ENCODE measurements around the gene LAIR1.
"Not testable (repeated sequence)": the region's sequence is repeated elsewhere in the genome, so short reads cannot be mapped to it uniquely, and the experiment has no call there.

Gene LAIR1

DNA sequence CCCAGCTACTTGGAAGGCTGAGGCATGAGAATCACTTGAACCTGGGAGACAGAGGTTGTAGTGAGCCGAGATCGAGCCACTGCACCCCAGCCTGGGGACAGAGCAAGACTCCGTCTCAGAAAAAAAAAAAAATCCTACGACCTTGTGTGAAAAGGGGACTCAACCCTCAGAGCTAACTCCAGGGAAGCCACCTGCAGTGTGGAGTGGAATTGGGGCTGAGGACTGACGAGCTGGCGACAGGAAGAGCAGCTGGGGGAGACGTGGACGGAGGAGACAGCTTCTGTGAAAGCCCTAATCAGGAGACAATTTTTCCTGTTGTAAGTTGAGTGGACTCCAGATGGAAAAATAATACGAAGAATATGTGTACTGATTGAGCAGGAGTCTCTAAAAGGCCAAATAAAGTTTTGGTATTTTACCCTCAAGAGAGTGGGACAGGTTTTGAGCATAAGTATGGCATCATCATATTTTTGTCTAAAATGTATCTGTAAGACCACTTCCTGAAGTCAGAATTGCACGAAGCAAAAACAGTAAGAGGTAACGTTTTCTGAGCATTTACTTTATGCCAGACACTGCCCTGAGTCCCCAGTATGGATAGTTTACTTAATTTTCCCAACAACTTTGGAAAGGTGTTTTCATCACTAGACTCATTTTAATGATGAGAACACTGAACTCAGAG lies 12.0 kb upstream of the LAIR1 start:
- DNase-seq (ENCODE audit: low read depth) = no peak

DNA sequence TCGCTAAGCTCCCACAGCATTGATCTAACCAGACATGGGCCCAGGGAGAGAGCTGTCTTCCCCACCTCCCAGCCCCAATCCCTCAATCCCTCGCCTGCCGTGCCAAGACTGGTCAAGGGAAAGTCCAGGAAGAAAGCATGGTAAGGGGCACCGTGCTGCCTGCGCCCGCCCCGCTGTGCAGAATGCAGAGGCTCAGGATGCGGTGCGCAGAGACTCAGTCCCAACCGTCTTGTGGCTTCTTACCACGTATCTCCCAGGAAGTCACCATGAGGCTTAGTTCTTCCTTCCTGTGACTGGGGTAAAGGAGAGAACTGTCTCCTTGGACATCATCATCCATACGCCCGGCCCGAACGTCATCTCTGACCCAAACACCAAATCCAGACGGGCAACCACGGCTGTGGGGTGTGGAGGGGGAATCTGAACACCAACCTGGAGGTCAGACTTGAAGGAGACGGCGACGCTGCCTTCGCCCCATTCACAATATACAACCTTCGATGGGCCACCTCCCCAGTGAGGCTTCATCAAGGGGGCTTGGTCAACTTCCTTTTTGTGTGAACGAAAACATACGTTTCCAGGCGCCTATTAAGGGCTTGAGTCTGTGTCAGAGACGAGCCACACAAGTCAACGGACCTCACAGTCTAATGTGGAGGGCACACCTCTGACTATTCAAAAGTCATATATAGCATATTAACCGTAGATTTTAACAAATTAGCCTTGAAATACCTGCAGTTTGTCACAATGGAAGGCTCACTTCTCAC lies 10.6 kb upstream of the LAIR1 start:
- DNase-seq (ENCODE audit: low read depth) = not testable (repeated sequence)

DNA sequence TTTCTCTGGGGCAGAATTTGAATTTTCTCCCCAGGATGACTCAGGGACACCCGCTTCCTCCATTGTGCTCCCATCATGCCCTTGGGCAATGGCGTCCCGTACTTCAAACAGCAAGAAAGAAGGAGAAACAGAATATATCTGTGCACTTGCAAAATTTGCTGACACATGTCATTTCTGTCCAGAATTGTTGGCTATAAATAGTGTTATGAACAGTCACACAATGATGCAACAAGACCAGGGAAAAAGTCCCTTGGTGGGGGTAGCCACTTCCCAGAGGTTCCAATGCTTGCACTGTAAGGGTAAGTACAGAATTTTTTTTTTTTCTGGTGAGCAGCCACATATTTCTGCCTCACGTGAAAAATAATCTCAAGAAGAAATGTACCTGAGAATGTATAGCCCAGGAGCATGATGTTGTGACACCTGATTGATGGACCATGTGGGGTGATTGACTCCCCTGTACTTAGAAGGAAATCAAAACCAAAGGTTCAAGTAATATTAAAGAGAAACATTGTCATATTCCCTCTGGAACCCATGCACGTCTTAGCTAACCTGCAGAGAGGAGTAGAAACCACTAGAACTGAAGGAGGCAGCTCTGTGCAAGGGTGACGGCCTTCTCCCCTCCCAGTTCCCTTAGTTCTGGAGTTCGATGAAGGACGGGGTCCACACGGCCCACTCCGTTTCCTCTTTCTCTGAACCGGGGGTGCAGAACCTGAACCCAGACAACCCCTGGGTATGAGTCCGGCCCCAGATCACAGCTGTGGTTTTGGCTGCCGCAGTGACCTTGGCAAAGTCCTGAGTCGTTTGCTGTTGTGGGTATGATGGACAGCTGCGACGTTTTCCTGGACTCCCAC lies 9.3 kb upstream of the LAIR1 start:
- DNase-seq (ENCODE audit: low read depth) = no peak

DNA sequence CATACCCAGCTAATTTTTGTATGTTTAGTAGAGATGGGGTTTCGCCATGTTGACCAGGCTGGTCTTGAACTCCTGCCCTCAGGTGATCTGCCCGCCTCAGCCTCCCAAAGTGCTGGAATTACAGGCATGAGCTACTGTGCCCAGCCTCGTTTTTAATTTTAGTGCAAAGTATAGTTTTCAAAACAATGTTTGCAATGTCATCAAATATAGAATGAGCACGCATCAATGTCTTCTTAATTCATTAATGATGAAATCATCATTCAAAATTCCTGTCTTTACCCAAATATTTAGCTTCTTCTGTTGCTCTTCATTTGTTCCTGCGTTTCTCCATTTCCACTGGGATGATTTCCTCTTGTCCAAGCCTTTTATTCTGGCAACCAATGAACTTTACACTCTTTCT lies 6.7 kb upstream of the LAIR1 start:
- DNase-seq (ENCODE audit: low read depth) = not testable (repeated sequence)

DNA sequence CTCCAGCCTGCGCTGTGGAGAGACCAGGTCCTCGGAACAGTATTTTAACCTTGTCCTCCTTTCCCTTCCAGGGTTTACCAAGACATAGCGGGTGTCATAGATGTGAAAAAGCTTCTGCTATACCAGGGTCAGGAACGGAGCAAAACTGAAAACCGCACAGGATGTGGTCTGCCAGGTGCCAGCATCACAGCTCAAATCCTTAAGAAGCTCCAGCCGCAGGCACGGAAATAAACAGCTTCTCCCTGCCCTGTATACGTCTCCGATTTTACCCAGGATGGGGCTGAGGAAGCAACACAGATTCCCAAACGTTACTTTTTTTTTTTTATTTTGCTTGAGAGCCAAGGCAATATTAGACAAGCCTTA lies 5.7 kb upstream of the LAIR1 start:
- not testable (repeated sequence) for DNase-seq (ENCODE audit: low read depth)

GRCh38 chr19:54369688-54370433 lies 5.1 kb upstream of the LAIR1 start:
- DNase-seq (ENCODE audit: low read depth) = not testable (repeated sequence)

- no peak for DNase-seq (ENCODE audit: low read depth)
Observed at GRCh38 chr19:54369082-54369687, 4.5 kb upstream of the LAIR1 start.

DNA sequence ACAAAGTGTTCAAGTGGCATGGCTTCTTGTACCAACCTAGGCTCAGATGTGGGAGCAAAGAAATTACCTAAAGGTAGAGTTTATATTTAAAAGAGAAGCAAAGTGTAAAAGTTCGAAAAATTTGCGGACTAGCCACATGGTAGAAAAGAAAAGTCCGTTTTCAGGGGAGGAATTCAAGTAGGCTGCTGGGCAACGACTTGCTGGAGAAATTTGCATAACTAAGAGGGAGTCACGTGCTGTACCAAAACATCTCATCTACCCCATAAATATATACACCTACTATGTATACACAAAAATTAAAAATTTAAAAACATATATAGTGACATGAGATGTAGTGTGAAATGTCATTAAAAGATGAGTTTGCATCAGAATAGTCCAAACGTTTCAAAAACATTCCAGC lies 2.1 kb upstream of the LAIR1 start:
- DNase-seq (ENCODE audit: low read depth) = no peak

- not testable (repeated sequence) for DNase-seq (ENCODE audit: low read depth)
Observed at GRCh38 chr19:54365798-54366197, 1.1 kb upstream of the LAIR1 start.

DNA sequence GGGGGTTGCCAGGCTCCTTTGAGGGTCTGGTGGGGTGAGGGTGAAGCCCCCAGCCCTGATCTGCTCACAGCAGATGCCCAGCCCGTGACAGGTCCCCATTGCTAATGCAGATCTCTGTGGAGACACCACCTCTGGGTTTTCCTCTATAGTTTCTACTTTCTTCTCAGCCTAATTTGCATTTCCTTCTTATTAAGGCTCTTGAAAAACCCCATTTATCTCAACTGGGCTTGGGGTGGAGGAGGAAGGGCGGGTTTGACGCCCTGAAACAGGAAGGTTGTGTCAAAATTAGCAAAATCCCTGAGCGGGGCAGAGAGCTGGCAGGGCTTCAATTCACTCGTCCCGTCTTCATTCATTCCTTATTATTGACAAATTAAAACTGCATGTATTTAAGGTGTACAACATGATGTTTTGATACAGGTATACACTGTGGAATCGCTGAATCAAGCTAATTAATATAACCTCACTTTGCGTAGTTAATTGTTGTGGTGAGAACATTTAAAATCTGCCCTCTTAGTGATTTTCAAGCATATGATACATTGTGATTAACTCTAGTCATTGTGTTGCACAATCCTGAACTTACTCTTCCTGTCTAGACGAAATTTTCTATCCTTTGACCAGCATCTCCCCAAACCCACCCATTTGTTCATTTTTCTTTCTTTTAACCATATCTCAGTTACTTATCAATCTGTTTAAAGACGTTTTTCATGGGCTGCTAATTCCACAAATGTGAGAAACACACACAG lies 2.9 kb downstream of the LAIR1 start:
- not testable (repeated sequence) for DNase-seq (ENCODE audit: low read depth)

GRCh38 chr19:54359149-54359820 lies 5.4 kb downstream of the LAIR1 start:
- not testable (repeated sequence) for DNase-seq (ENCODE audit: low read depth)

- no peak for DNase-seq (ENCODE audit: low read depth)
Observed at GRCh38 chr19:54357381-54357780, 7.3 kb downstream of the LAIR1 start.

GRCh38 chr19:54356444-54357056 lies 8.2 kb downstream of the LAIR1 start:
- no peak for DNase-seq (ENCODE audit: low read depth)

GRCh38 chr19:54355675-54356074 lies 9.1 kb downstream of the LAIR1 start:
- no peak for DNase-seq (ENCODE audit: low read depth)

- no peak for DNase-seq (ENCODE audit: low read depth)
Observed at GRCh38 chr19:54354761-54355160, 10.0 kb downstream of the LAIR1 start.

DNA sequence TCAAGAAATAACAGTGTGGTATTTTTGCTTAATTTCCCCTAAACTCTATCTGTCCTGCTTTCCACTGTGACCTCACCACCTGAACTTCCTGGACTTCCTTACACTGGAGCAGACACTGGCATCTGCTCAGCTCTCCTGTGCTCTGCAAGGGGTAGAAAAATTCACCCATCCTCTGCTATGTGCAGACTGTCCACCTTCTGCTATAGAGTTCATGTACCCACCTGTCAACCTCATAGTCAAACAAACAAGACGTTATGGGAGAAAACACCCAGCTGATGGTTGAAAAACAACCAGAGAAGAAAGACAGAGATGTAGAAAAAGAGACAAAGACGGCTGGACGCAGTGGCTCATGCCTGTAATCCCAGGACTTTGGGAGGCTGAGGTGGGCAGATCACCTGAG lies 12.2 kb downstream of the LAIR1 start:
- DNase-seq (ENCODE audit: low read depth) = no peak

GRCh38 chr19:54352041-54352440 lies 12.7 kb downstream of the LAIR1 start:
- DNase-seq (ENCODE audit: low read depth) = no peak

- no peak for DNase-seq (ENCODE audit: low read depth)
Observed at GRCh38 chr19:54351474-54351873, 13.3 kb downstream of the LAIR1 start.

GRCh38 chr19:54345938-54346386 lies 18.8 kb downstream of the LAIR1 start:
- no peak for DNase-seq (ENCODE audit: low read depth)

DNA sequence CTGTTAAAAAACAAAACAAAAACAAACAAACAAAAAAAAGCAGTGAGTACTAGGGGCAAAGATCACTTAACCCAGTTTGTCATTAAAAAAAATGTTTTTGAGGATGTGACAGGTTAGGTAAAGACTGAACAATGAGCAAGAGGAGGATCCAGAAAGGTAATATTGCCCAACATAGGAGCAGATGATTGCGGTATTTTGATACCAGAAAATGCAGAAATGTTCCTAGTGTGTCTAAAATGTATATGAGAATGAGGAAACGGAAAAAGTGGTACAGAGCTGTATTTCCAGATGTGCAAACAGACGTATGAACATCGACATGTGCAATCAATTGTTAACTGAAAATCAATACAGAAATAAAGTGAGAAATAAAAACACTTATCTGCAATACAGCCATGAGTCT lies 20.9 kb downstream of the LAIR1 start:
- no peak for DNase-seq (ENCODE audit: low read depth)
